ENCODE results near the gene IMPACT. TPM values are rescaled to one million over a fixed set of nuclear protein-coding genes. Genes with fewer than 3 reads are reported as not detected.
A peak's percentile ranks its signal among the peaks of the same experiment; 100 is the strongest.

Gene IMPACT
- total RNA-seq, 2 donors from 2014 or later: 44.0 to 59.2 TPM

GRCh38 chr18:24400587-24400986, 25.9 kb upstream of the IMPACT start:
- Histone ChIP-seq H3K9ac (ENCODE audit: extremely low read depth, low read length, poor library complexity, severe bottlenecking) (no peak overlapping the region), H3K36me3 (ENCODE audit: control insufficient read depth, insufficient read depth, low read length) (no peaks in the 10 kb centered on the region), H3K4me3 (ENCODE audit: low read length) (no peak overlapping the region), H3K4me1 (ENCODE audit: control insufficient read depth, insufficient read depth, low read length) (no peaks in the 10 kb centered on the region), H3K9me3 (ENCODE audit: control insufficient read depth, low read length) (peaks cover 8% of the 10 kb centered on the region), H3K27ac (ENCODE audit: low read depth, low read length) (no peak overlapping the region), H3K27me3 (ENCODE audit: control insufficient read depth, insufficient read depth, low read length, poor library complexity, severe bottlenecking) (no peaks in the 10 kb centered on the region)
- Mint-ChIP-seq H3K4me1 (peaks cover 23% of the 10 kb centered on the region), H3K27ac (no peak overlapping the region), H3K4me3 (no peak overlapping the region), H3K27me3 (ENCODE audit: insufficient read depth) (peaks cover 2% of the 10 kb centered on the region), H3K36me3 (ENCODE audit: low read depth) (no peaks in the 10 kb centered on the region), H3K9me3 (peaks cover 7% of the 10 kb centered on the region)
- no peak for TF ChIP-seq CTCF (conservative IDR thresholded peaks at IDR 0.05)
- DNase-seq: no peak
- 52 to 75% methylated on average over 1 of the region's 2 CpGs for WGBS, 2 experiments (ENCODE audit: insufficient coverage in 1 of 2, insufficient read length in 1 of 2)

- no peaks in the 10 kb centered on the region for H3K27me3 ChIP-seq (ENCODE audit: control insufficient read depth, insufficient read depth, low read length, poor library complexity, severe bottlenecking)
- H3K9ac ChIP-seq (ENCODE audit: extremely low read depth, low read length, poor library complexity, severe bottlenecking): no peak overlapping the region
- H3K27ac Mint-ChIP-seq: no peak overlapping the region
- H3K4me1 ChIP-seq (ENCODE audit: control insufficient read depth, insufficient read depth, low read length): no peaks in the 10 kb centered on the region
- peaks cover 7% of the 10 kb centered on the region for H3K27me3 Mint-ChIP-seq (ENCODE audit: insufficient read depth)
- WGBS, 2 experiments (ENCODE audit: insufficient coverage in 1 of 2, insufficient read length in 1 of 2): 78 to 86% methylated on average over 5 to 6 of the region's 6 CpGs
- H3K4me1 Mint-ChIP-seq: peaks cover 19% of the 10 kb centered on the region
- no peak overlapping the region for H3K4me3 ChIP-seq (ENCODE audit: low read length)
- no peak overlapping the region for H3K27ac ChIP-seq (ENCODE audit: low read depth, low read length)
- peak; percentile 69 for TF ChIP-seq CTCF (conservative IDR thresholded peaks at IDR 0.05)
- H3K9me3 ChIP-seq (ENCODE audit: control insufficient read depth, low read length): peaks cover 10% of the 10 kb centered on the region
- H3K36me3 Mint-ChIP-seq (ENCODE audit: low read depth): no peaks in the 10 kb centered on the region
- H3K36me3 ChIP-seq (ENCODE audit: control insufficient read depth, insufficient read depth, low read length): no peaks in the 10 kb centered on the region
- peak; percentile 70 for DNase-seq
- H3K4me3 Mint-ChIP-seq: no peak overlapping the region
- H3K9me3 Mint-ChIP-seq: peaks cover 14% of the 10 kb centered on the region
Observed at GRCh38 chr18:24402209-24402785, 24.2 kb upstream of the IMPACT start.

GRCh38 chr18:24403076-24403475, 23.4 kb upstream of the IMPACT start:
- no peaks in the 10 kb centered on the region for H3K36me3 ChIP-seq (ENCODE audit: control insufficient read depth, insufficient read depth, low read length)
- H3K4me3 ChIP-seq (ENCODE audit: low read length): no peak overlapping the region
- WGBS, 2 experiments (ENCODE audit: insufficient coverage in 1 of 2, insufficient read length in 1 of 2): 87% methylated on average over 4 to 5 of the region's 5 CpGs
- H3K9ac ChIP-seq (ENCODE audit: extremely low read depth, low read length, poor library complexity, severe bottlenecking): no peak overlapping the region
- Mint-ChIP-seq H3K4me1 (peaks cover 17% of the 10 kb centered on the region), H3K36me3 (ENCODE audit: low read depth) (no peaks in the 10 kb centered on the region), H3K27ac (no peak overlapping the region), H3K4me3 (no peak overlapping the region), H3K9me3 (peaks cover 14% of the 10 kb centered on the region), H3K27me3 (ENCODE audit: insufficient read depth) (peaks cover 7% of the 10 kb centered on the region)
- H3K9me3 ChIP-seq (ENCODE audit: control insufficient read depth, low read length): peaks cover 10% of the 10 kb centered on the region
- H3K27ac ChIP-seq (ENCODE audit: low read depth, low read length): no peak overlapping the region
- H3K27me3 ChIP-seq (ENCODE audit: control insufficient read depth, insufficient read depth, low read length, poor library complexity, severe bottlenecking): no peaks in the 10 kb centered on the region
- no peak for TF ChIP-seq CTCF (conservative IDR thresholded peaks at IDR 0.05)
- DNase-seq: no peak
- no peaks in the 10 kb centered on the region for H3K4me1 ChIP-seq (ENCODE audit: control insufficient read depth, insufficient read depth, low read length)
